ENCODE measurements around the gene TMSB4X. TPM values are rescaled to one million over a fixed set of nuclear protein-coding genes. Genes with fewer than 3 reads are reported as not detected.
"Not testable (repeated sequence)": the region's sequence is repeated elsewhere in the genome, so short reads cannot be mapped to it uniquely, and the experiment has no call there.

TMSB4X gene
- total RNA-seq, 1 donor from 2014 or later = 6,544 TPM

- Mint-ChIP-seq H3K4me3 (peak overlapping the region; percentile 87), H3K4me1 (ENCODE audit: low read depth) (peaks cover 50% of the 10 kb centered on the region), H3K36me3 (ENCODE audit: low read depth) (peaks cover 22% of the 10 kb centered on the region), H3K27ac (peak overlapping the region; percentile 97), H3K9me3 (no peaks in the 10 kb centered on the region), H3K27me3 (ENCODE audit: insufficient read depth) (no peaks in the 10 kb centered on the region)
- no peak for DNase-seq (ENCODE audit: low spot score)
- intact Hi-C loops (cut with micrococcal nuclease) = loop anchor here (5.0 to 10.0 kb wide), 3 partner anchors 35 to 1053 kb away; partner anchors contain the start of genes GEMIN8, OFD1 and TRAPPC2
Measured at GRCh38 chrX:12972243-12972642, 2.7 kb upstream of the TMSB4X start.

GRCh38 chrX:12972878-12973560 is 1.9 kb upstream of the TMSB4X start:
- intact Hi-C loops (cut with micrococcal nuclease) = loop anchor here (5.0 to 10.0 kb wide), 3 partner anchors 34 to 1052 kb away; partner anchors contain the start of genes GEMIN8, OFD1 and TRAPPC2
- Mint-ChIP-seq H3K4me1 (ENCODE audit: low read depth) (peaks cover 48% of the 10 kb centered on the region), H3K4me3 (peak overlapping the region; percentile 97), H3K27ac (peak overlapping the region; percentile 98), H3K27me3 (ENCODE audit: insufficient read depth) (no peaks in the 10 kb centered on the region), H3K36me3 (ENCODE audit: low read depth) (peaks cover 30% of the 10 kb centered on the region), H3K9me3 (no peaks in the 10 kb centered on the region)
- DNase-seq (ENCODE audit: low spot score) = no peak

- DNase-seq (ENCODE audit: low spot score) = no peak
- H3K4me1 Mint-ChIP-seq (ENCODE audit: low read depth) = peaks cover 48% of the 10 kb centered on the region
- intact Hi-C loops (cut with micrococcal nuclease) = loop anchor here (5.0 to 10.0 kb wide), 3 partner anchors 34 to 1051 kb away; partner anchors contain the start of genes GEMIN8, OFD1 and TRAPPC2
- H3K4me3 Mint-ChIP-seq = peak overlapping the region; percentile 97
- peak overlapping the region; percentile 98 for H3K27ac Mint-ChIP-seq
- no peaks in the 10 kb centered on the region for H3K9me3 Mint-ChIP-seq
- peaks cover 34% of the 10 kb centered on the region for H3K36me3 Mint-ChIP-seq (ENCODE audit: low read depth)
- no peaks in the 10 kb centered on the region for H3K27me3 Mint-ChIP-seq (ENCODE audit: insufficient read depth)
Measured at GRCh38 chrX:12973561-12974304, 1.2 kb upstream of the TMSB4X start.

GRCh38 chrX:12974305-12974795 is 560 bp upstream of the TMSB4X start:
- intact Hi-C loops (cut with micrococcal nuclease) = loop anchor here (5.0 to 10.0 kb wide), 3 partner anchors 33 to 1050 kb away; partner anchors contain the start of genes GEMIN8, OFD1 and TRAPPC2
- DNase-seq (ENCODE audit: low spot score) = no peak
- Mint-ChIP-seq H3K4me1 (ENCODE audit: low read depth) (peaks cover 48% of the 10 kb centered on the region), H3K9me3 (no peaks in the 10 kb centered on the region), H3K36me3 (ENCODE audit: low read depth) (peaks cover 34% of the 10 kb centered on the region), H3K4me3 (peak overlapping the region; percentile 97), H3K27me3 (ENCODE audit: insufficient read depth) (no peaks in the 10 kb centered on the region), H3K27ac (peak overlapping the region; percentile 98)

GRCh38 chrX:12975670-12975965 is 708 bp downstream of the TMSB4X start:
- H3K27ac Mint-ChIP-seq = peak overlapping the region; percentile 98
- intact Hi-C loops (cut with micrococcal nuclease) = loop anchor here (1.0 to 10.0 kb wide), 6 partner anchors 9 to 1049 kb away; partner anchors contain the start of genes GEMIN8, OFD1 and TRAPPC2
- peaks cover 44% of the 10 kb centered on the region for H3K4me1 Mint-ChIP-seq (ENCODE audit: low read depth)
- H3K9me3 Mint-ChIP-seq = no peaks in the 10 kb centered on the region
- H3K27me3 Mint-ChIP-seq (ENCODE audit: insufficient read depth) = no peaks in the 10 kb centered on the region
- DNase-seq (ENCODE audit: low spot score) = no peak
- H3K4me3 Mint-ChIP-seq = peak overlapping the region; percentile 97
- H3K36me3 Mint-ChIP-seq (ENCODE audit: low read depth) = peaks cover 34% of the 10 kb centered on the region

- no peaks in the 10 kb centered on the region for H3K27me3 Mint-ChIP-seq (ENCODE audit: insufficient read depth)
- H3K4me1 Mint-ChIP-seq (ENCODE audit: low read depth) = peaks cover 39% of the 10 kb centered on the region
- H3K36me3 Mint-ChIP-seq (ENCODE audit: low read depth) = peaks cover 34% of the 10 kb centered on the region
- DNase-seq (ENCODE audit: low spot score) = no peak
- peak overlapping the region; percentile 97 for H3K4me3 Mint-ChIP-seq
- intact Hi-C loops (cut with micrococcal nuclease) = loop anchor here (1.0 to 10.0 kb wide), 6 partner anchors 8 to 1049 kb away; partner anchors contain the start of genes GEMIN8, OFD1 and TRAPPC2
- H3K27ac Mint-ChIP-seq = peak overlapping the region; percentile 98
- no peaks in the 10 kb centered on the region for H3K9me3 Mint-ChIP-seq
Measured at GRCh38 chrX:12975991-12976558, 1.2 kb downstream of the TMSB4X start.

- intact Hi-C loops (cut with micrococcal nuclease) = loop anchor here (5.0 to 10.0 kb wide), 3 partner anchors 190 to 1048 kb away; partner anchors contain the start of genes GEMIN8, OFD1 and TRAPPC2
- Mint-ChIP-seq H3K4me3 (peak overlapping the region; percentile 97), H3K27ac (peak overlapping the region; percentile 98), H3K36me3 (ENCODE audit: low read depth) (peaks cover 34% of the 10 kb centered on the region), H3K4me1 (ENCODE audit: low read depth) (peaks cover 35% of the 10 kb centered on the region)
- not testable (repeated sequence) for H3K9me3 Mint-ChIP-seq; H3K27me3 Mint-ChIP-seq (ENCODE audit: insufficient read depth); DNase-seq (ENCODE audit: low spot score)
Measured at GRCh38 chrX:12976819-12977732, 2.2 kb downstream of the TMSB4X start.

- no peaks in the 10 kb centered on the region for H3K9me3 Mint-ChIP-seq
- DNase-seq (ENCODE audit: low spot score) = no peak
- H3K27me3 Mint-ChIP-seq (ENCODE audit: insufficient read depth) = no peaks in the 10 kb centered on the region
- intact Hi-C loops (cut with micrococcal nuclease) = loop anchor here (1.0 to 10.0 kb wide), 4 partner anchors 113 to 1047 kb away; partner anchors contain the start of genes GEMIN8, OFD1 and TRAPPC2
- peaks cover 34% of the 10 kb centered on the region for H3K36me3 Mint-ChIP-seq (ENCODE audit: low read depth)
- peak overlapping the region; percentile 97 for H3K4me3 Mint-ChIP-seq
- peaks cover 36% of the 10 kb centered on the region for H3K4me1 Mint-ChIP-seq (ENCODE audit: low read depth)
- peak overlapping the region; percentile 98 for H3K27ac Mint-ChIP-seq
Measured at GRCh38 chrX:12977761-12978204, 2.9 kb downstream of the TMSB4X start.

GRCh38 chrX:12978205-12979025 is 3.5 kb downstream of the TMSB4X start:
- no peaks in the 10 kb centered on the region for H3K9me3 Mint-ChIP-seq
- H3K27ac Mint-ChIP-seq = peak overlapping the region; percentile 98
- H3K27me3 Mint-ChIP-seq (ENCODE audit: insufficient read depth) = no peaks in the 10 kb centered on the region
- H3K4me1 Mint-ChIP-seq (ENCODE audit: low read depth) = peaks cover 43% of the 10 kb centered on the region
- H3K4me3 Mint-ChIP-seq = peak overlapping the region; percentile 97
- peaks cover 34% of the 10 kb centered on the region for H3K36me3 Mint-ChIP-seq (ENCODE audit: low read depth)
- peak; percentile 63 for DNase-seq (ENCODE audit: low spot score)
- intact Hi-C loops (cut with micrococcal nuclease) = loop anchor here (1.0 to 10.0 kb wide), 4 partner anchors 112 to 1046 kb away; partner anchors contain the start of genes GEMIN8, OFD1 and TRAPPC2

GRCh38 chrX:12979026-12979607 is 4.2 kb downstream of the TMSB4X start:
- H3K27ac Mint-ChIP-seq = peak overlapping the region; percentile 98
- H3K27me3 Mint-ChIP-seq (ENCODE audit: insufficient read depth) = no peaks in the 10 kb centered on the region
- intact Hi-C loops (cut with micrococcal nuclease) = loop anchor here (5.0 to 10.0 kb wide), 3 partner anchors 188 to 1046 kb away; partner anchors contain the start of genes GEMIN8, OFD1 and TRAPPC2
- H3K36me3 Mint-ChIP-seq (ENCODE audit: low read depth) = peaks cover 34% of the 10 kb centered on the region
- no peak for DNase-seq (ENCODE audit: low spot score)
- H3K4me1 Mint-ChIP-seq (ENCODE audit: low read depth) = peaks cover 45% of the 10 kb centered on the region
- H3K4me3 Mint-ChIP-seq = peak overlapping the region; percentile 97
- no peaks in the 10 kb centered on the region for H3K9me3 Mint-ChIP-seq
